Suprapubic skin (tissue), 4 donors: ENCODE results near the gene NME3. TPM values are rescaled to one million over a fixed set of nuclear protein-coding genes. Genes with fewer than 3 reads are reported as not detected.

Source experiments
- DNase-seq, 2 donors: peaks; one replicate each; pipeline ENCODE4 v3.0.0-alpha.2; 2019; ENCODE audit warnings: low spot score in 2 of 2
- H3K27ac ChIP-seq: fragments of 200-600 bp; sonication (generic); one replicate; pipeline ENCODE4 v1.5.1; 2019
- H3K27me3 ChIP-seq: fragments of 200-600 bp; sonication (generic); one replicate; pipeline ENCODE4 v1.5.1; 2019
- H3K36me3 ChIP-seq: fragments of 200-600 bp; sonication (generic); one replicate; pipeline ENCODE4 v1.5.1; 2019
- H3K4me1 ChIP-seq: fragments of 200-600 bp; sonication (generic); one replicate; pipeline ENCODE4 v1.5.1; 2019
- H3K4me3 ChIP-seq: fragments of 200-600 bp; sonication (generic); one replicate; pipeline ENCODE4 v1.5.1; 2019; ENCODE audit warnings: mild to moderate bottlenecking
- H3K9me3 ChIP-seq: fragments of 200-600 bp; sonication (generic); one replicate; pipeline ENCODE4 v1.5.1; 2019
- EP300 ChIP-seq: sonication (generic); formaldehyde crosslinking; IDR thresholded peaks from one replicate; pipeline ENCODE4 v1.6.1; 2017; ENCODE audit warnings: antibody characterized with exemption
- POLR2A ChIP-seq, 2 donors: fragments of 450-650 bp; IDR thresholded peaks; one replicate each; pipeline ENCODE4 v1.6.1; 2017; ENCODE audit warnings: antibody characterized with exemption in 2 of 2, mild to moderate bottlenecking in 2 of 2, moderate library complexity in 2 of 2
- POLR2AphosphoS5 ChIP-seq, 3 donors: sonication (generic); formaldehyde crosslinking; IDR thresholded peaks; one replicate each; pipeline ENCODE4 v1.6.1; 2017; ENCODE audit warnings: antibody characterized with exemption in 3 of 3
- WGBS: methylation state at CpG from one replicate; pipeline ENCODE4 v1.1.5; 2018; 5-methylcytosine and 5-hydroxymethylcytosine counted together
- total RNA-seq, 4 donors: library from RNA; depleted of rRNA; stranded (reverse); fragments of >200 nt; gene quantifications; one replicate each; pipeline ENCODE4 v1.1.0, GENCODE V29; 2016
- TF ChIP-seq, protein P1 (sequence below), 2 donors: fragments of 200-600 bp in 1 of 2; fragments of 450-650 bp in 1 of 2; sonication (generic) in 1 of 2; IDR thresholded peaks; one replicate each; pipeline ENCODE4 v1.5.1; 2016 to 2019; ENCODE audit warnings: antibody characterized with exemption in 2 of 2, mild to moderate bottlenecking in 1 of 2, moderate library complexity in 1 of 2

NME3 gene
- total RNA-seq, 4 donors from 2014 or later, result 76.9 to 115 (median 103) TPM

DNA sequence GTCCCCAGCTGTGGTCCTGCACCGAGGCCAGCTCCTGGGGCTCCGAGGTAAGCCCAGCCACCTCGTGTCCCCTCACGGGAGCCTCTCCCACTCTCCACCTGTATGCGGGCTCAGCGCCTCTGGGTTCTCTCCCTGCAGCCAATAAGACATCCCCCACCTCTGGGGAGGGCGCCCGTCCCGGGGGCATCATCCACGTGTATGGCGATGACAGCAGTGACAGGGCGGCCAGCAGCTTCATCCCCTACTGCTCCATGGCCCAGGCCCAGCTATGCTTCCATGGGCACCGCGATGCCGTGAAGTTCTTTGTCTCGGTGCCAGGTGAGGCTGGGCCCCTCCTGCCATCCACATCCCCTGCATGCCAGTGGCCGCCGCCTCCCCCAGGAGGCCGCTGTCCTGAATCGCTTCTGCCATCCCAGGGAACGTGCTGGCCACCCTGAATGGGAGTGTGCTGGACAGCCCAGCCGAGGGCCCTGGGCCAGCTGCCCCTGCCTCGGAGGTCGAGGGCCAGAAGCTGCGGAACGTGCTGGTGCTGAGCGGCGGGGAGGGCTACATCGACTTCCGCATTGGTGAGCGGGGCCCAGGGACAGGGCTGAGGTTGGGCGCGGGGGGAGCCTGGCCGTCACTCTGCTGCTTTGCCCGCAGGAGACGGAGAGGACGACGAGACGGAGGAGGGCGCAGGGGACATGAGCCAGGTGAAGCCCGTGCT, 3.1 kb downstream of the NME3 start:
- H3K9me3 ChIP-seq, result no peaks in the 10 kb centered on the region
- no peak overlapping the region for H3K4me3 ChIP-seq
- no peak for DNase-seq
- peaks cover 54% of the 10 kb centered on the region for H3K36me3 ChIP-seq
- 93% methylated on average over 21 of the region's 41 CpGs for WGBS
- no peak overlapping the region for H3K27ac ChIP-seq
- no peaks in the 10 kb centered on the region for H3K27me3 ChIP-seq
- TF ChIP-seq, protein P1, sequence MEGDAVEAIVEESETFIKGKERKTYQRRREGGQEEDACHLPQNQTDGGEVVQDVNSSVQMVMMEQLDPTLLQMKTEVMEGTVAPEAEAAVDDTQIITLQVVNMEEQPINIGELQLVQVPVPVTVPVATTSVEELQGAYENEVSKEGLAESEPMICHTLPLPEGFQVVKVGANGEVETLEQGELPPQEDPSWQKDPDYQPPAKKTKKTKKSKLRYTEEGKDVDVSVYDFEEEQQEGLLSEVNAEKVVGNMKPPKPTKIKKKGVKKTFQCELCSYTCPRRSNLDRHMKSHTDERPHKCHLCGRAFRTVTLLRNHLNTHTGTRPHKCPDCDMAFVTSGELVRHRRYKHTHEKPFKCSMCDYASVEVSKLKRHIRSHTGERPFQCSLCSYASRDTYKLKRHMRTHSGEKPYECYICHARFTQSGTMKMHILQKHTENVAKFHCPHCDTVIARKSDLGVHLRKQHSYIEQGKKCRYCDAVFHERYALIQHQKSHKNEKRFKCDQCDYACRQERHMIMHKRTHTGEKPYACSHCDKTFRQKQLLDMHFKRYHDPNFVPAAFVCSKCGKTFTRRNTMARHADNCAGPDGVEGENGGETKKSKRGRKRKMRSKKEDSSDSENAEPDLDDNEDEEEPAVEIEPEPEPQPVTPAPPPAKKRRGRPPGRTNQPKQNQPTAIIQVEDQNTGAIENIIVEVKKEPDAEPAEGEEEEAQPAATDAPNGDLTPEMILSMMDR (IDR thresholded peaks at IDR 0.05), result no peak
- TF ChIP-seq POLR2AphosphoS5 (IDR thresholded peaks at IDR 0.05) (no peak), POLR2A (IDR thresholded peaks at IDR 0.05) (no peak), EP300 (no peak)
- H3K4me1 ChIP-seq, result peaks cover 40% of the 10 kb centered on the region

DNA sequence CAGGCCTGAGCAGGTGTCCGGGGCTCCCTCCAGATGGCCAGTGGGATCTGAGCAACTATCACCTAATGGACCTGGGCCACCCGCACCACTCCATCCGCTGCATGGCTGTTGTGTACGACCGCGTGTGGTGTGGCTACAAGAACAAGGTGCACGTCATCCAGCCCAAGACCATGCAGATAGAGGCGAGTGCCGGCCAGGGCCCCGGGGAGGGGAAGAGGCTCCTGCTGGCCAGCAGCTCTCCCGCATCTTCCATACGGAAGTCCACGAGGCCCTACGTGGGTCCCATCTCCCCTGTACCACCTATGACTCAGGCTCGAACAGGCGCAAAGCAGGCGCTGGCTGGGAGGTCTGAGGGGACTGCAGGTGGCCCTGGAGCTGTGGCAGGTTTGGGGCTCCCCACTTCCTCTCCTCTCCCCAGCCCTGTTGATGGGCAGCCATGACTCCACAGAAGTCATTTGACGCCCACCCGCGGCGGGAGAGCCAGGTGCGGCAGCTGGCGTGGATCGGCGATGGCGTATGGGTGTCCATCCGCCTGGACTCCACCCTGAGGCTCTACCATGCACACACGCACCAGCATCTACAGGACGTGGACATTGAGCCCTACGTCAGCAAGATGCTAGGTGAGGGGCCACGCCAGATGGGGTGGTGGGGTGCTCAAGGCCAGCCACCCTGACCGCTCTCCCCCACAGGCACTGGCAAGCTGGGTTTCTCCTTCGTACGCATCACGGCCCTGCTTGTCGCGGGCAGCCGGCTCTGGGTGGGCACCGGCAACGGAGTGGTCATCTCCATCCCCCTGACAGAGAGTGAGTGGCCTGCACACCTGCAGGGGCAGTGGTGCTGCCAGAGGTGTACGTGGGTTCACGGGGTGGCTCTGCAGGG, 4.0 kb downstream of the NME3 start:
- H3K4me1 ChIP-seq, result peaks cover 38% of the 10 kb centered on the region
- H3K9me3 ChIP-seq, result no peaks in the 10 kb centered on the region
- no peak overlapping the region for H3K4me3 ChIP-seq
- no peak for DNase-seq
- WGBS, result 86% methylated on average over 25 of the region's 42 CpGs
- H3K36me3 ChIP-seq, result peaks cover 61% of the 10 kb centered on the region
- no peak for TF ChIP-seq POLR2A (IDR thresholded peaks at IDR 0.05)
- no peak for TF ChIP-seq POLR2AphosphoS5 (IDR thresholded peaks at IDR 0.05)
- TF ChIP-seq, protein P1 (IDR thresholded peaks at IDR 0.05), result no peak
- no peak for TF ChIP-seq EP300
- H3K27me3 ChIP-seq, result no peaks in the 10 kb centered on the region
- no peak overlapping the region for H3K27ac ChIP-seq

DNA sequence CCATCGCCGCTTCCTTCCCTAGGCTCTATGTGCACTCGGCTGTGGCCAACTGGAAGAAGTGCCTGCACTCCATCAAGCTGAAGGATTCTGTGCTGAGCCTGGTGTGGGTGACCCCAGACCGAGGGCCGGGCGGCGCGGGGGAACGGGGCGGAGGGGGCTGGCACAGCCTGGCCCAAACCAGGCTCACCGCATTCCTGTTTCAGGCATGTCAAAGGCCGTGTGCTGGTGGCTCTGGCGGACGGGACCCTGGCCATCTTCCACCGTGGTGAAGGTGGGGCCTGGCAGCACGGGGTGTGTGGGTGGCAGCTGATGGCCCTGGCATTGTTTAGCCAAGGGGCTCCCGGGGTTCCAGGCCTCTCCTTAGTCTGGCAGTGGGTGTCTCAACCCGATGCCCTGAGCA, 4.6 kb downstream of the NME3 start:
- Histone ChIP-seq H3K36me3 (peaks cover 68% of the 10 kb centered on the region), H3K4me1 (peaks cover 32% of the 10 kb centered on the region), H3K27ac (no peak overlapping the region), H3K27me3 (no peaks in the 10 kb centered on the region), H3K4me3 (no peak overlapping the region), H3K9me3 (no peaks in the 10 kb centered on the region)
- TF ChIP-seq POLR2AphosphoS5 (IDR thresholded peaks at IDR 0.05), result no peak
- TF ChIP-seq, protein P1 (IDR thresholded peaks at IDR 0.05), result no peak
- TF ChIP-seq POLR2A (IDR thresholded peaks at IDR 0.05), result no peak
- no peak for TF ChIP-seq EP300
- DNase-seq, result no peak
- WGBS, result 60% methylated on average over 5 of the region's 18 CpGs

DNA sequence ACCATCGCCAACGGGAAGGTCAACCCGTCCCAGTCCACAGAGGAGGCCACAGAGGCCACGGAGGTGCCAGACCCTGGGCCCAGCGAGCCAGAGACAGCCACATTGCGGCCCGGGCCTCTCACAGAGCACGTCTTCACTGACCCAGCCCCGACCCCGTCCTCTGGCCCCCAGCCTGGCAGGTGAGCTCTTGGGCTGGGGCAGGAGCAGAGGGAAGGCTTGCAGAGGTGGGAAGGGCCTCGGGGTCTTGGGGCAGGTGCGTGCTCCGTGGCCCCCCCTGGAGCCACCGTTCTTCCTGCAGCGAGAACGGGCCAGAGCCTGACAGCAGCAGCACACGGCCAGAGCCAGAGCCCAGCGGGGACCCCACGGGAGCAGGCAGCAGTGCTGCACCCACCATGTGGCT, 5.1 kb downstream of the NME3 start:
- no peak overlapping the region for H3K4me3 ChIP-seq
- peaks cover 72% of the 10 kb centered on the region for H3K36me3 ChIP-seq
- no peak for DNase-seq
- no peaks in the 10 kb centered on the region for H3K9me3 ChIP-seq
- no peaks in the 10 kb centered on the region for H3K27me3 ChIP-seq
- TF ChIP-seq POLR2AphosphoS5 (IDR thresholded peaks at IDR 0.05) (no peak), POLR2A (IDR thresholded peaks at IDR 0.05) (no peak), EP300 (no peak)
- TF ChIP-seq, protein P1 (IDR thresholded peaks at IDR 0.05), result no peak
- peaks cover 28% of the 10 kb centered on the region for H3K4me1 ChIP-seq
- 88% methylated on average over 14 of the region's 19 CpGs for WGBS
- no peak overlapping the region for H3K27ac ChIP-seq

DNA sequence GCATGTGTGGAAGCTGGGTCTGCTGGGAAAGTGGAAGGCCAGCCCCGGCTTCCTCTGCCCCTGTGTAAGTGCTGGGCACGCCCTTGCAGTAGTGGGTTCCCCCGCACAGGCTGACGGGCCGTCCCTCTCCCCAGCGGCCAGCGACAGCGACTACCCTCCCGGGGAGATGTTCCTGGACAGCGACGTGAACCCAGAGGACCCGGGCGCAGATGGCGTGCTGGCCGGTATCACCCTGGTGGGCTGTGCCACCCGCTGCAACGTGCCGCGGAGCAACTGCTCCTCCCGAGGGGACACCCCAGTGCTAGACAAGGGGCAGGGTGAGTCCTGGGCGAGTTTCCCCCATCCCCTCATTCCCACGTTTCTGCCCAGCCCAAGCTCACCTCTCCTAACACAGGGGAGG, 5.5 kb downstream of the NME3 start:
- Histone ChIP-seq H3K36me3 (peaks cover 76% of the 10 kb centered on the region), H3K27ac (no peak overlapping the region), H3K4me3 (no peak overlapping the region), H3K4me1 (peaks cover 26% of the 10 kb centered on the region), H3K9me3 (no peaks in the 10 kb centered on the region), H3K27me3 (no peaks in the 10 kb centered on the region)
- WGBS, result no CpG with 5 or more reads among the region's 22 CpGs
- no peak for DNase-seq
- TF ChIP-seq, protein P1 (IDR thresholded peaks at IDR 0.05), result no peak
- TF ChIP-seq POLR2A (IDR thresholded peaks at IDR 0.05) (no peak), POLR2AphosphoS5 (IDR thresholded peaks at IDR 0.05) (no peak), EP300 (no peak)
